HEK293 (cell line): ENCODE results near the gene TMCC1.
A peak's percentile ranks its signal among the peaks of the same experiment; 100 is the strongest.
"Not testable (repeated sequence)": the region's sequence is repeated elsewhere in the genome, so short reads cannot be mapped to it uniquely, and the experiment has no call there.

Experiments
- CTCF ChIA-PET: fragments of 350-600 bp; formaldehyde crosslinking; extraction: SDS; loops from one replicate; lab custom pipeline; 2021; ENCODE audit warnings: antibody characterized with exemption; lab: Yijun Ruan, JAX
- POLR2A ChIA-PET: fragments of 300-600 bp; formaldehyde crosslinking; extraction: SDS; loops from one replicate; lab custom pipeline; 2020; ENCODE audit warnings: antibody characterized with exemption, inconsistent platforms; lab: Yijun Ruan, JAX
- H3K27ac ChIP-seq: fragments of 200-500 bp; sonication (Bioruptor generic); 2 replicates; pipeline ENCODE4 v1.5.1; 2014; ENCODE audit warnings: low read depth, low read length, control low read depth, inconsistent platforms; ENCODE audit errors: extremely low read depth
- H3K36me3 ChIP-seq, 2 experiments: fragments of 200-500 bp in 1 of 2; sonication (Bioruptor generic) in 1 of 2; 1 replicate in 1 of 2; 2 replicates in 1 of 2; pipeline ENCODE4 v1.5.1; 2014 to 2017; ENCODE audit warnings: inconsistent platforms in 2 of 2, low read length in 2 of 2; ENCODE audit not compliant: control insufficient read depth in 2 of 2, insufficient read depth in 1 of 2
- H3K4me1 ChIP-seq: fragments of 200-500 bp; sonication (Bioruptor generic); 2 replicates; pipeline ENCODE4 v1.5.1; 2014; ENCODE audit warnings: mild to moderate bottlenecking, low read length, inconsistent platforms; ENCODE audit not compliant: control insufficient read depth, insufficient read depth
- H3K4me3 ChIP-seq: 2 replicates; pipeline ENCODE4 v1.5.1; 2011; ENCODE audit warnings: low read depth, mild to moderate bottlenecking, control low read depth, low read length, moderate library complexity
- H3K9me3 ChIP-seq: fragments of 200-500 bp; sonication (Bioruptor generic); 2 replicates; pipeline ENCODE4 v1.5.1; 2014; ENCODE audit warnings: low read depth, low read length, inconsistent platforms; ENCODE audit not compliant: control insufficient read depth, insufficient read depth
- AEBP2 ChIP-seq: fragments of 450-650 bp; formaldehyde crosslinking; IDR thresholded peaks from 2 replicates; pipeline ENCODE4 v1.5.1; 2016; ENCODE audit warnings: missing biosample characterization, missing genetic modification characterization, borderline replicate concordance
- BCL11A ChIP-seq: fragments of 450-650 bp; formaldehyde crosslinking; IDR thresholded peaks from 2 replicates; pipeline ENCODE4 v1.5.1; 2016; ENCODE audit warnings: low read depth, missing biosample characterization, missing genetic modification characterization
- INSM2 ChIP-seq: fragments of 450-650 bp; formaldehyde crosslinking; IDR thresholded peaks from 2 replicates; pipeline ENCODE4 v1.5.1; 2016; ENCODE audit warnings: missing biosample characterization, missing genetic modification characterization
- KLF9 ChIP-seq: fragments of 450-650 bp; formaldehyde crosslinking; IDR thresholded peaks from 2 replicates; pipeline ENCODE4 v1.5.1; 2016; ENCODE audit warnings: missing biosample characterization, missing genetic modification characterization, low read depth
- TCF7L2 ChIP-seq: IDR thresholded peaks from 2 replicates; pipeline ENCODE4 v1.6.1; 2011; ENCODE audit warnings: low read depth, mild to moderate bottlenecking, inconsistent platforms, low read length, moderate library complexity, borderline replicate concordance
- WT1 ChIP-seq: fragments of 450-650 bp; formaldehyde crosslinking; IDR thresholded peaks from 2 replicates; pipeline ENCODE4 v1.5.1; 2016; ENCODE audit warnings: missing biosample characterization, missing genetic modification characterization
- YY2 ChIP-seq: fragments of 450-650 bp; formaldehyde crosslinking; IDR thresholded peaks from 2 replicates; pipeline ENCODE4 v1.5.1; 2016; ENCODE audit warnings: missing biosample characterization, missing genetic modification characterization
- ZBTB49 ChIP-seq: fragments of 450-650 bp; formaldehyde crosslinking; IDR thresholded peaks from 2 replicates; pipeline ENCODE4 v1.5.1; 2016; ENCODE audit warnings: missing biosample characterization, missing genetic modification characterization, low read depth
- ZNF335 ChIP-seq: fragments of 450-650 bp; formaldehyde crosslinking; conservative IDR thresholded peaks from 2 replicates; pipeline ENCODE4 v1.5.1; 2016; ENCODE audit warnings: missing biosample characterization, missing genetic modification characterization
- ZNF354C ChIP-seq: fragments of 450-650 bp; formaldehyde crosslinking; IDR thresholded peaks from 2 replicates; pipeline ENCODE4 v1.5.1; 2016; ENCODE audit warnings: missing biosample characterization, missing genetic modification characterization, low read depth, borderline replicate concordance
- ZNF398 ChIP-seq: fragments of 450-650 bp; formaldehyde crosslinking; IDR thresholded peaks from 2 replicates; pipeline ENCODE4 v1.5.1; 2017; ENCODE audit warnings: missing biosample characterization, missing genetic modification characterization
- ZNF473 ChIP-seq: fragments of 450-650 bp; formaldehyde crosslinking; IDR thresholded peaks from 2 replicates; pipeline ENCODE4 v1.5.1; 2017; ENCODE audit warnings: missing biosample characterization, missing genetic modification characterization
- ZNF747 ChIP-seq: fragments of 450-650 bp; formaldehyde crosslinking; IDR thresholded peaks from 2 replicates; pipeline ENCODE4 v1.5.1; 2016; ENCODE audit warnings: missing biosample characterization, missing genetic modification characterization
- ZNF837 ChIP-seq: fragments of 450-650 bp; formaldehyde crosslinking; IDR thresholded peaks from 2 replicates; pipeline ENCODE4 v1.5.1; 2016; ENCODE audit warnings: missing biosample characterization, missing genetic modification characterization
- ZSCAN16 ChIP-seq: fragments of 450-650 bp; formaldehyde crosslinking; IDR thresholded peaks from 2 replicates; pipeline ENCODE4 v1.5.1; 2016; ENCODE audit warnings: missing biosample characterization, missing genetic modification characterization
- ZSCAN5A ChIP-seq: fragments of 450-650 bp; formaldehyde crosslinking; IDR thresholded peaks from 2 replicates; pipeline ENCODE4 v1.5.1; 2016; ENCODE audit warnings: missing biosample characterization, missing genetic modification characterization

The TMCC1 gene

GRCh38 chr3:129756871-129757270 is 136.6 kb downstream of the TMCC1 start:
- H3K4me1 ChIP-seq = no peaks in the 10 kb centered on the region
- H3K36me3 ChIP-seq = no peaks in the 10 kb centered on the region
- ChIA-PET CTCF (no interaction called here), POLR2A (no interaction called here)
- TF ChIP-seq WT1 (tag by site-specific recombination) (peak; percentile 71), ZSCAN5A (tag by site-specific recombination) (no peak)
- H3K9me3 ChIP-seq = no peaks in the 10 kb centered on the region
- H3K4me3 ChIP-seq = no peak overlapping the region
- H3K27ac ChIP-seq = no peak overlapping the region

- POLR2A ChIA-PET, H3K36me3 ChIP-seq, CTCF ChIA-PET, H3K4me1 ChIP-seq, H3K9me3 ChIP-seq, H3K27ac ChIP-seq, H3K4me3 ChIP-seq: not testable (repeated sequence)
Observed at GRCh38 chr3:129751105-129751504, 142.4 kb downstream of the TMCC1 start.

- H3K36me3 ChIP-seq = no peaks in the 10 kb centered on the region
- CTCF ChIA-PET = no interaction called here
- H3K9me3 ChIP-seq = no peaks in the 10 kb centered on the region
- TF ChIP-seq ZNF837 (no peak), KLF9 (tag by site-specific recombination) (no peak), INSM2 (tag by site-specific recombination) (no peak), ZBTB49 (no peak), ZNF473 (tag by site-specific recombination) (no peak), BCL11A (tag by site-specific recombination) (no peak), ZSCAN16 (tag by site-specific recombination) (no peak), AEBP2 (tag by site-specific recombination) (no peak), ZNF398 (no peak), YY2 (tag by site-specific recombination) (no peak), TCF7L2 (no peak), ZNF747 (tag by site-specific recombination) (no peak), ZNF354C (tag by site-specific recombination) (no peak), ZNF335 (tag by site-specific recombination) (no peak)
- H3K4me3 ChIP-seq = no peak overlapping the region
- H3K27ac ChIP-seq = no peak overlapping the region
- H3K4me1 ChIP-seq = 0 out of 2 replicates have a peak, but pooled peaks cover 3% of the 10 kb centered on the region
- POLR2A ChIA-PET = no interaction called here
Observed at GRCh38 chr3:129749692-129750091, 143.8 kb downstream of the TMCC1 start.
